Ishikawa (cell line): ENCODE data around the gene DGKI.

Experiments used
- RAD21 ChIP-seq: IDR thresholded peaks from 2 replicates; pipeline ENCODE4 v1.6.1; 2012; ENCODE audit warnings: low read depth
- TAF1 ChIP-seq: IDR thresholded peaks from 2 replicates; pipeline ENCODE4 v1.6.1; 2012; ENCODE audit warnings: low read depth, mild to moderate bottlenecking

DNA sequence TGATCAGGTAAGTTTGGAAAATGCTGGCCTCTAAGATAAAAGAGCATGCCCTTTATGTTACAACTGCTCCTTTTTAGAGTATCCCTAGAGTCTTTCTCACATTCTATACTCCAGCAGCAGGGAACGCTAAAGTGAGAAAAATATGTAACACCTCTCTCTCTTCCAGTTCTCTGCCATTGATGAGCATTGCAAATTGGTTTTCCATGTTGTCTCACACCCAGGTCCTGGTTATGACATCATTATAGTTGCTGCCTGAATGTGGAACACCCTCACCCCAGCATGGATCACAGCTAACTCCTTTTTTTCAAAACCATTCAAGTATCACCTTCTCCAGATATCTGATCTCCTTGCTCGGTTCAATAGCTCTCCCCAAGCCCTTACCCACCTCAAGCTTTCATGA lies 84.4 kb downstream of the DGKI start:
- TF ChIP-seq RAD21 (no peak), TAF1 (no peak)
